Hepatic stellate cell (primary cell): ENCODE results near the gene ADARB2.
"Not testable (repeated sequence)": the region's sequence is repeated elsewhere in the genome, so short reads cannot be mapped to it uniquely, and the experiment has no call there.

Experiments used
- DNase-seq: peaks from one replicate; pipeline ENCODE4 v3.0.0; 2011; ENCODE audit warnings: low spot score

The ADARB2 gene

DNA sequence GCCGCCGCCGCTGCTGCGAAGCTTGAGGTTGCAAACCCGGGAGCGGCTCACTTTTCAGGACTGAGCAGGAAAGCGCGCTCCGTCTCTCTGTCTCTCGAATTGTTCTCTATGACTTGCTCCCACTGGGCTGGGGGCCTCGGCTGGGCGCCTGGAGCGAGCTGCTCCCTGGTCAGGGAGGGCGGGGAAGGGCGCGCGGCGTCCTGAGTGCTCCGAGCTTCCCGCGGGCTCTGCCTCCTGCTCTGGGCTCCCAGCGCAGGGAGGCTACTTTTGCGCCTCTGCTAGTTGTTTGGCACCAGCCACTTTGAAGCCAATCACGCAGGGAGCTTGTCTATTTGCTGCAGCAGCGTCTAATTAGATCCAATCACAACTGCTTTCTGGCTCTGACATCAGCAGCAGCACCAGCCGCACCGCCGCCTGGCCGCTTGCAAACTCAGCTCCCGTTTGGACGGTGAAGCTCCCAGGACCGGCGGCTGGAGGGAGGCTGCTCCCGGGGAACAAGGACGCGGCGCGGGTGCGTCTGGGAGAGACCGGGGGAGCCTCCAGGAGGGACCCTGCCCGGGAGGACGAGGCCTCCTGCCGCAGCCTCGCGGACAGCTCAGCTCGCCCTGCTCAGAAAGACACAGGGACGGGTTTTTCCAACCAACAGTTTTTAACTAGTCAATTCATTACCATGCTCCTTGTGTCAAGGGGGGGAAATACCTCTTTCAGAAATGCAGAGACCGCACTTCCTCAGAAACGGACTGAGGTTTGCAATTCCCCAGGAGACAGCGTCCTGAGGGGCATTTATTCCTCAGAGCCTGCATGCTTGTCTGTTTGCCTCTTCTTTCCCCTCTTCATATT is at the start of gene ADARB2:
Gene ADARB2, minus strand, starts transcription at position 304 of the 840 bp plus-strand sequence.
- no peak for DNase-seq

- DNase-seq = no peak
Measured at GRCh38 chr10:1785835-1786234, 48.5 kb upstream of the ADARB2 start.

DNA sequence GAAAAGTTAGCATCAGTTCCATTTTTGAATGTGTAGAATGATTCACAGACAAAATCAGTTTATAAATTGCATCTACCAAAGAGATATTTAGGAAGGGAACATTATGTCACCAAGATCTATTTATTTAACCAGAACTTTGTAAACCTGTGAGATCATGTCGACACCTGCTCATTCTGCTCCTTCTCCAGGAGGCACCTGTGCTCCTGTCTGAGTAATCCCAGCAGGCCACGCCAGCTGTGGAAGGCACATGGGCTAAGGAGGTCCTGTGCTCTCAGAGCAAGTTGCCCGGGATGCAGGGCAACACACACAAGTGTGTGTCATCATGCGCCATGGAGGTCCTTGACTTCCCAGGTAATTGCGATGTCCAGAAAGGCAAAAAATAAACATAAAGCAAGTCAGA is 45.5 kb upstream of the ADARB2 start:
- no peak for DNase-seq

DNA sequence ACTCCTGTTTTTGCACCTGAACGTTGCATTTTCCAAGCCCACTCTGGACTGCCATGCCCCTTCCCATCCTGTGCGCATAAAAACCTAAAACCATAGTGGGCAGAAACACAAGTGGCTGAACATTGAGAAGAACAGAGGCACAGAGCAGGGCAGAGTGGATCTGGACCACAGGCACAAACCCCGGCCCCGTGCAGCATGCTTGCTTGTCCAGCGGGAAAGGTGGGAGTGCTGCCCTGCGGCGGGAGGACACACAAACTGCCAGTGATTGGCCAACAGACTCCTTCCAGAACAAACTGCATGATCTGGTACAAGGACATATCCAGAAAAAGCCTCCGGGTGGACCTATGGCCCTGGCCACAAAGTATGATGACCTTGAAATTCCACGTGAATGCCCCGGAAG is 42.5 kb upstream of the ADARB2 start:
- no peak for DNase-seq

- no peak for DNase-seq
Measured at GRCh38 chr10:1778375-1778969, 41.1 kb upstream of the ADARB2 start.

GRCh38 chr10:1776127-1776662 is 38.9 kb upstream of the ADARB2 start:
- no peak for DNase-seq

GRCh38 chr10:1774796-1775195 is 37.5 kb upstream of the ADARB2 start:
- DNase-seq = no peak

DNA sequence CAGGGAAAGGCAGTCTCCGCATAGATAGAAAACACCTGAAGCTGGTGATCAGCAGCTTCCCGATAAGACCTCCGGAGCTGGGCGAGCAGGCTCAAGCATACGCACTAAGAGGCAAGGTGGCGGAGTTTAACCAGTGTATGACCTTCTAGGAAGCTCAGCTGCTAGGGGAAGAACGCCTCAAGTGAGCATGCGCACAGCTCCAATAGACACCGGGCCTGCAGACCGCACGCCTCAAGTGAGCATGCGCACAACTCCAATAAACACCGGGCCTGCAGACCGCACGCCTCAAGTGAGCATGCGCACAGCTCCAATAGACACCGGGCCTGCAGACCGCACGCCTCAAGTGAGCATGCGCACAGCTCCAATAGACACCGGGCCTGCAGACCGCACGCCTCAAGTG is 35.9 kb upstream of the ADARB2 start:
- not testable (repeated sequence) for DNase-seq

DNA sequence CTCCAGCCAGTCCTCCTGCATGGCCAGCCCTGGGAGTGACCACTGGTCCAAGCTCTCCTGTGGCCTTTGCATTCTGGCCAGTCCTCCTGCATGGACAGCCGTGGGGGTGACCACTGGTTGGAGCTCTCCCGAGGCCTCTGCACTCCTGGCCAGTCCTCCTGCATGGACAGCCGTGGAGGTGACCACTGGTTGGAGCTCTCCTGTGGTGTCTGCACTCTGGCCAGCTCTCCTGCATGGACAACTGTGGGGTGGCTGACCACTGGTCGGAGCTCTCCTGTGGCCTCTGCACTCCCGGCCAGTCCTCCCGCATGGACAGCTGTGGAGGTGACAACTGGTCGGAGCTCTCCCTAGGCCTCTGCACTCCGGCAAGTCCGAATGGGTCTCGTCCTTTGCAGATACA is 28.7 kb upstream of the ADARB2 start:
- DNase-seq = no peak

DNA sequence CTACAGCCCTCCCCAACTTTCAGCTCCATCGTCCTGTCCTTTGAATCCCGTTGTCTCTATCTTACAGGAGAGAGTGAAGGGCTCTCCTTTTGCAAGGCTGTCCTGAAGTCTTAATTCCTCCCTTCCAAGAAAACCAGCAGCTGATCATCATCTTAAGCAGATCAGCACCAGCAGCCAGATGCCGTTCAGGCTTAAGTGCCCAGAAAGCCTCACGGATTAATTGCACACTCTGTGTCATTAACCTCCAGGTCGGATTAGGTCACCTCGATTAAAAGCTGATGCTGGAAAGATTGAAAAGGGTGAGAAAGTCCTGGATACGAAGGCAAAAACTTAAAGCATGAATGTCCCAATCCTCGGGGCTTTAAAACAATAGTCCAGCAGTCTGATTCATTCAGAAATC is 24.8 kb upstream of the ADARB2 start:
- DNase-seq = no peak

DNA sequence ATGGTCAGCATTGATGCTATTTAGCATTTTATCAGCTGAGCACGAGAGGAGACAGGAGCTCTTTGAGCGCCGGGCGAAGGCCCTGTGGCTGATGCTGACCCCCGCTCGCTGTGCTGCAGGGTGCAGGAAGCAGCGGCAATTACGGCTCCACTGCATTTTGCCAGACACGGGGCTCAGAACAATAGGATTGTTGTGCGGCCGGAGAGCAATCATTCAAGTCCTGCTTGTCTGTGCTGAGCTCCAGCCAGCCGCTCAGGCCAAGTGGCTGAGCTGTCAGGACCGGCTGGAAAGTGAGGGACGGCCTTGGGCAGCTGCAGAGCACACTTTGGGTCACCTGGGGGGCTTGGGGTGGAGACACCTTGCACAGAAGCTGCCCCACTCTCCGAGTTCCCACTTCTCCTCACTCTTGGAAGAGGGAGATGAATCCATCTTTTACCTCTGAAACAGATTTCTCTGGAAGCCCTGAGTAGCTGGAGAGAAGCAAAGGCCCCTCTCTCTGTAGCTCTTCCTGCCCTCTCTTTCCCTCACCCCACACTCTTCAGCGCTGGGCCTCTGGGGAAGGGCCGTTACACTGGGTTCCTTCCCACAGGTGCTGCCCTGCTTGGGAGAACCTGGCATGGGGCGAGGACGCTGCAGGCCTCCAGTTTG is 17.3 kb upstream of the ADARB2 start:
- no peak for DNase-seq

GRCh38 chr10:1752153-1752552 is 14.8 kb upstream of the ADARB2 start:
- no peak for DNase-seq

DNA sequence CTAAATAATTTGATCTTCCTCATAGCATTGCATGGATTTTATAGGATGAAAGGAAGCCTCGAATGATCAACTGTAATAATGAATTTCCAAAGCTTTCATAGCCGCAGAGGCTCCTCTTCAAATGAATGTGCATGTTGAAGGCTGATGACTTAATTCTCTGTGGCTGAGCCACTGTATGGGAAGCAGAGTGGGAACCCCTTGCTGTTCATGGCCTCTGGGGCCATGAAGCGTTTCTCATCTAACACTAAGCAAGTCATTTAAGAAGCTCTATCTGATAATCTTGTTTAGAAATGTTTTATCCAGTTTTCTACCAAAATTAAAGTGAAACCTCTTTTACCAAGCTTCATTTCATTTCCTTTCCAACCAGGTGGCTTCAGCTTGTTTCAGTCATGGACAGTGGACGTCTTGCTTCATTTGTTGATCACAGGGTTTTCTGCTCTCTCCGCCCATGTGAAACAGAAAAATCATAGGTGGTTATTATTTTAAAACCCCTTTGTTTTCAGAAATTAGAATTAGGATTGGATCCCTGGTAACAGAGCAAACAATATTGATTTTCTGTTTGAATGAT is 10.3 kb upstream of the ADARB2 start:
- no peak for DNase-seq

GRCh38 chr10:1746796-1747195 is 9.5 kb upstream of the ADARB2 start:
- DNase-seq = no peak

DNA sequence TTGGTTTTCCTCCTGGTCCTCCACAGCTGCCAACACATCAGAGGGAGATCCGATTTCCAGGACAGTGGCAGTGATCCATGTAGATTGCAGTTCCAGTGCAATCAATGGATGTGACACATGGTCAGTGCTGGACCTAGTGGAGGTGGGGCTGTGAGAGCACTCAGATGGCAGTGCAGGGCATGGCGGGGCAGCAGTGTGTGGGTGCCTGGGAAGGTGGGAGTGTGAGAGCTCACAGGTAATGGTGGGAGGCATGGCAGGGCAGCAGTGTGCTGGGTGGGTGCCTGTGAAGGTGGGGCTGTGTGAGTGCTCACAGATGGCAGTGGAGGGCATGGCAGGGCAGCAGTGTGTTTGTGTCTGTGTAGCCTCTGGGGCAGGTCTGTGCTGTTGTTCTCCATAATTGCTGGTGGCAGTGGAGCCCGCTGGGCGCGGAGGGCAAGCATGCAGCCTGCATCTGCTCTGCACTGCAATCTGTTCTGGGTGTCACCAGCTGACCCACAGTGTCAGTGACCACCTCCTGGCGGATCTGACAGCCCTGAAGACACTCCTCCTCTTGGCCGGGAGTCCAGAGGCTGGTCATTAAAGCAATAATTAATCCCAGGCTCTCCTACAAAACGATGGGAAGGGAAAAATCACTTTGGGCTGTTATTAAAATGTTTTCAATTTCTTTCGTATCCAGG is 8.6 kb upstream of the ADARB2 start:
- no peak for DNase-seq

- no peak for DNase-seq
Measured at GRCh38 chr10:1744524-1744923, 7.2 kb upstream of the ADARB2 start.

- DNase-seq = no peak
Measured at GRCh38 chr10:1743141-1743540, 5.8 kb upstream of the ADARB2 start.

DNA sequence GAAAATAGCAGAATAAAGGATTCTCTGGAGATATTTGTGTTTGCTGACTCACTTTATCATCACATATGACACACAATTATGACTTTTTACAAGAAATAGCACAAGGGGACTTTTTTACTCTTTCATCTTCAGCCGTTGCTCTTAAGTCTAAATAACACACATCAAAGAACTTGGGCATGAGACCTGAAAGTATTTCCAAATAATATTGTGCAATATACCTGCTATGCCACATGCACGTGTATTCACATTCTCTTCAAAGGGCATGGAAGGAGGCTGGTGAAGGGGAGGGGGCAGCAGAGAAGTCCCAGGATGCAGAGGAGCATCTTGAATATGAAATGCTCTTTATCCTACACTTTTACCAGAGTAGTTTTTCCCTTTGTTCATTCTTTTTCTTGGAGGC is 4.1 kb upstream of the ADARB2 start:
- DNase-seq = no peak

GRCh38 chr10:1739751-1740150 is 2.4 kb upstream of the ADARB2 start:
- DNase-seq = no peak

DNA sequence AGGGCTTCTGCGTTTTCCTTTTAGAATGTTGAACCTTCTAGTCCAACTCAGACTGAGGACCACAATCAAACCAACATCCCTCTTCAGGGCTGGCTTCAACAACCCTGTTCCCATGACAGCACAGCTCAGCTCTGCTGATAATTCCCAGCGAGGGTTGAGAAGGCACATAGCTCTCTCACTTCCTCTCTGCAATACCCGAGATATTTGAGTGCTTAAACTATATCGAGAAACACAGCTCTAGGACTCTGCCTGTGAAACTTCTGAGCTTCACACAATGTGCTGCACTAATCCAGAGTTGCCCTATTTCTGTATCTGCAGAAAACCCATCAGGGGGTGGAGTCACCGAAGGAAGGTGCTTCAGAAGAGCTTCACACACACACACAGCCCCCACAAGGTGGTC is 1.6 kb upstream of the ADARB2 start:
- no peak for DNase-seq

GRCh38 chr10:1736972-1737221 is 428 bp downstream of the ADARB2 start:
- no peak for DNase-seq
